Adrenal gland (tissue), 12 donors: ENCODE data around the gene UBA3. TPM values are rescaled to one million over a fixed set of nuclear protein-coding genes. Genes with fewer than 3 reads are reported as not detected.

Experiments
- DNase-seq, 7 donors: peaks; one replicate each; pipeline ENCODE4 v3.0.0-alpha.2; 2019 to 2020
- H3K27ac ChIP-seq, 5 donors: fragments of 200-600 bp; sonication (generic) in 4 of 5; 1 replicate in 3 of 5; 2 replicates in 2 of 5; pipeline versions ENCODE4 v1.5.1 to v1.8.0; 2016 to 2020; ENCODE audit warnings: mild to moderate bottlenecking in 1 of 5
- H3K27me3 ChIP-seq: fragments of 200-600 bp; 2 replicates; pipeline ENCODE4 v1.8.0; 2021
- H3K36me3 ChIP-seq, 2 donors: fragments of 200-600 bp; replicated peaks in 1 of 2; 1 replicate in 1 of 2; 2 replicates in 1 of 2; pipeline versions ENCODE4 v1.5.1 to v1.8.0; 2018 to 2022
- H3K4me1 ChIP-seq, 2 donors: fragments of 200-600 bp; replicated peaks in 1 of 2; 1 replicate in 1 of 2; 2 replicates in 1 of 2; pipeline versions ENCODE4 v1.5.1 to v1.8.0; 2018 to 2021
- H3K4me3 ChIP-seq, 4 donors: fragments of 200-600 bp; sonication (generic) in 3 of 4; one replicate each; pipeline ENCODE4 v1.5.1; 2016 to 2018
- H3K9me3 ChIP-seq, 3 donors: fragments of 200-600 bp; sonication (generic) in 1 of 3; replicated peaks in 1 of 3; 1 replicate in 2 of 3; 2 replicates in 1 of 3; pipeline versions ENCODE4 v1.5.1 to v1.8.0; 2016 to 2021
- CTCF ChIP-seq, 6 experiments: fragments of 450-650 bp in 4 of 6; fragments of 200-600 bp in 2 of 6; sonication (generic) in 1 of 6; IDR thresholded peaks; 1 replicate in 5 of 6; 2 replicates in 1 of 6; pipeline versions ENCODE4 v1.5.1 to v1.8.0; 2016 to 2021; ENCODE audit warnings: antibody characterized with exemption in 6 of 6, mild to moderate bottlenecking in 2 of 6, moderate library complexity in 1 of 6
- POLR2A ChIP-seq, 2 donors: fragments of 450-650 bp; IDR thresholded peaks; one replicate each; pipeline ENCODE4 v1.6.1; 2017; ENCODE audit warnings: antibody characterized with exemption in 2 of 2, mild to moderate bottlenecking in 2 of 2, moderate library complexity in 1 of 2
- WGBS, 4 donors: extraction: QIAGEN DNeasy Blood & Tissue Kit in 2 of 4; methylation state at CpG; one replicate each; pipeline versions ENCODE4 v1.1.5 to v1.1.7; 2013 to 2017; 5-methylcytosine and 5-hydroxymethylcytosine counted together
- intact Hi-C, 2 donors: fragments of 100-400 bp; cut with DNase I; formaldehyde crosslinking; loops; one replicate each; pipeline versions ENCODE4 v1.14.1 to v1.15.0; 2022 to 2023
- polyA plus RNA-seq, 3 donors: library from polyadenylated mRNA; stranded (reverse); fragments of 200-250 nt in 2 of 3; fragments of 350-450 nt in 1 of 3; fragmentation: Illumina TruSeq in 1 of 3; extraction: RNeasy Lipid Tissue Mini Kit (QIAGEN cat#74804) in 1 of 3; gene quantifications; one replicate each; pipeline ENCODE4 v1.2.3, GENCODE V29; 2013 to 2014
- total RNA-seq, 9 donors: library from RNA; depleted of rRNA in 4 of 9; stranded (reverse); fragments of >200 nt in 4 of 9; fragments of 120-200 nt in 1 of 9; fragmentation: NEBNext Ultra II Directional in 1 of 9; extraction: Animal tissue kit (Norgen Biotek cat#: 25700) in 1 of 9; gene quantifications; one replicate each; pipeline versions ENCODE4 v1.1.0 to v1.2.4, GENCODE V29; 2013 to 2023
- donor health status: healthy with polysubstance abuse.
- donor health status: Bipolar disorder and iron deficiency.
- donor health status: DM: yes; HTN: yes; CAD: no.
- donor health status: DM: no; HTN: no; CAD: no.
- donor health status: DM: no; HTN: no; CAD: no.
- donor health status: DM: yes; HTN: yes; CAD: no.

UBA3 gene
- total and polyA plus RNA-seq, 12 donors = 31.8 to 85.7 (median 61.5) TPM

GRCh38 chr3:69088063-69088462 is 7.9 kb upstream of the UBA3 start:
- Histone ChIP-seq H3K4me3 (peak overlapping the region in 1 of 4 donors; percentile 92), H3K9me3 (no peaks in the 10 kb centered on the region), H3K27ac (peak overlapping the region in 4 of 5 donors; percentile 17 to 96 (median 58))

GRCh38 chr3:69087030-69087791 is 7.0 kb upstream of the UBA3 start:
- H3K27me3 ChIP-seq = no peaks in the 10 kb centered on the region
- no peaks in the 10 kb centered on the region for H3K9me3 ChIP-seq
- H3K4me3 ChIP-seq = peak overlapping the region in 1 of 4 donors; percentile 92
- DNase-seq = peak in 1 of 7 donors; percentile 39
- H3K4me1 ChIP-seq = peaks cover 59 to 81% of the 10 kb centered on the region in 2 donors
- TF ChIP-seq POLR2A (IDR thresholded peaks at IDR 0.05) = no peak
- no peak for TF ChIP-seq CTCF (IDR thresholded peaks at IDR 0.05)
- peak overlapping the region; percentile 66 to 96 (median 90) for H3K27ac ChIP-seq
- 53 to 71% (median 64%) methylated on average over 3 of the region's 3 CpGs for WGBS, 4 donors
- H3K36me3 ChIP-seq = peaks cover 0 to 7% of the 10 kb centered on the region in 2 donors
- intact Hi-C loops = no loop called here

More at GRCh38 chr3:69088063-69088462, 7.9 kb upstream of the UBA3 start:
- no peak for TF ChIP-seq POLR2A (IDR thresholded peaks at IDR 0.05)
- Histone ChIP-seq H3K27me3 (no peaks in the 10 kb centered on the region), H3K4me1 (peaks cover 67 to 81% of the 10 kb centered on the region in 2 donors), H3K36me3 (peaks cover 0 to 7% of the 10 kb centered on the region in 2 donors)
- intact Hi-C loops = no loop called here
- no peak for DNase-seq
- WGBS, 4 donors = 21 to 58% (median 40%) methylated on average over 1 to 2 of the region's 2 CpGs

GRCh38 chr3:69085833-69086722 is 5.9 kb upstream of the UBA3 start:
- H3K27me3 ChIP-seq = no peaks in the 10 kb centered on the region
- intact Hi-C loops = no loop called here
- peak overlapping the region; percentile 58 to 92 (median 66) for H3K4me3 ChIP-seq
- TF ChIP-seq CTCF (IDR thresholded peaks at IDR 0.05) (no peak), POLR2A (IDR thresholded peaks at IDR 0.05) (peak in 1 of 2 donors; percentile 72)
- peak overlapping the region; percentile 66 to 96 (median 90) for H3K27ac ChIP-seq
- peak; percentile 88 to 97 (median 95) for DNase-seq
- H3K9me3 ChIP-seq = no peaks in the 10 kb centered on the region
- H3K36me3 ChIP-seq = peaks cover 0 to 6% of the 10 kb centered on the region in 2 donors
- 0 to 2% (median 1%) methylated on average over 7 to 8 of the region's 8 CpGs for WGBS, 4 donors
- H3K4me1 ChIP-seq = peaks cover 49 to 74% of the 10 kb centered on the region in 2 donors

- 0% methylated on average over 16 to 26 of the region's 26 CpGs for WGBS, 4 donors
- H3K4me3 ChIP-seq = peak overlapping the region; percentile 58 to 92 (median 66)
- no peak for TF ChIP-seq CTCF (IDR thresholded peaks at IDR 0.05)
- TF ChIP-seq POLR2A (IDR thresholded peaks at IDR 0.05) = no peak
- DNase-seq = peak in 6 of 7 donors; percentile 24 to 60 (median 42)
- no peaks in the 10 kb centered on the region for H3K27me3 ChIP-seq
- H3K9me3 ChIP-seq = no peaks in the 10 kb centered on the region
- intact Hi-C loops = no loop called here
- peak overlapping the region; percentile 66 to 96 (median 90) for H3K27ac ChIP-seq
- H3K36me3 ChIP-seq = no peaks in the 10 kb centered on the region
- peaks cover 45 to 73% of the 10 kb centered on the region in 2 donors for H3K4me1 ChIP-seq
These were observed 5.1 kb upstream of the UBA3 start for GRCh38 chr3:69085168-69085832.
